Liver (tissue), 3 donors: ENCODE measurements around the gene ALG9.

Experiments used
- EGR1 ChIP-seq, 2 donors: IDR thresholded peaks; 2 replicates each; pipeline ENCODE4 v1.6.1; 2016 to 2018; ENCODE audit warnings: antibody characterized with exemption in 2 of 2, low read depth in 2 of 2
- FOXA1 ChIP-seq: IDR thresholded peaks from 2 replicates; pipeline ENCODE4 v1.6.1; 2016; ENCODE audit warnings: antibody characterized with exemption
- GABPA ChIP-seq, 2 donors: IDR thresholded peaks in 1 of 2; conservative IDR thresholded peaks in 1 of 2; 2 replicates each; pipeline ENCODE4 v1.6.1; 2016; ENCODE audit warnings: antibody characterized with exemption in 2 of 2, mild to moderate bottlenecking in 1 of 2, moderate library complexity in 1 of 2
- JUND ChIP-seq, 2 donors: IDR thresholded peaks; 2 replicates each; pipeline ENCODE4 v1.6.1; 2016; ENCODE audit warnings: antibody characterized with exemption in 2 of 2
- NR2F2 ChIP-seq: IDR thresholded peaks from 2 replicates; pipeline ENCODE4 v1.6.1; 2016; ENCODE audit warnings: antibody characterized with exemption
- YY1 ChIP-seq: IDR thresholded peaks from 2 replicates; pipeline ENCODE4 v1.6.1; 2016; ENCODE audit warnings: antibody characterized with exemption, mild to moderate bottlenecking
- TF ChIP-seq, protein P1 (sequence below): fragments of 150-350 bp; IDR thresholded peaks from 2 replicates; pipeline ENCODE4 v1.5.1; 2017; ENCODE audit warnings: improper control_type of control experiment, low read depth, low read length; ENCODE audit not compliant: missing input control
- TF ChIP-seq, protein P2 (sequence below): IDR thresholded peaks from 2 replicates; pipeline ENCODE4 v1.6.1; 2016; ENCODE audit warnings: antibody characterized with exemption, mild to moderate bottlenecking
- TF ChIP-seq, protein P3 (sequence below): IDR thresholded peaks from 2 replicates; pipeline ENCODE4 v1.6.1; 2016; ENCODE audit warnings: antibody characterized with exemption
- TF ChIP-seq, protein P4 (sequence below): IDR thresholded peaks from 2 replicates; pipeline ENCODE4 v1.6.1; 2016; ENCODE audit warnings: antibody characterized with exemption
- donor health status: healthy.
- donor health status: healthy.

DNA sequence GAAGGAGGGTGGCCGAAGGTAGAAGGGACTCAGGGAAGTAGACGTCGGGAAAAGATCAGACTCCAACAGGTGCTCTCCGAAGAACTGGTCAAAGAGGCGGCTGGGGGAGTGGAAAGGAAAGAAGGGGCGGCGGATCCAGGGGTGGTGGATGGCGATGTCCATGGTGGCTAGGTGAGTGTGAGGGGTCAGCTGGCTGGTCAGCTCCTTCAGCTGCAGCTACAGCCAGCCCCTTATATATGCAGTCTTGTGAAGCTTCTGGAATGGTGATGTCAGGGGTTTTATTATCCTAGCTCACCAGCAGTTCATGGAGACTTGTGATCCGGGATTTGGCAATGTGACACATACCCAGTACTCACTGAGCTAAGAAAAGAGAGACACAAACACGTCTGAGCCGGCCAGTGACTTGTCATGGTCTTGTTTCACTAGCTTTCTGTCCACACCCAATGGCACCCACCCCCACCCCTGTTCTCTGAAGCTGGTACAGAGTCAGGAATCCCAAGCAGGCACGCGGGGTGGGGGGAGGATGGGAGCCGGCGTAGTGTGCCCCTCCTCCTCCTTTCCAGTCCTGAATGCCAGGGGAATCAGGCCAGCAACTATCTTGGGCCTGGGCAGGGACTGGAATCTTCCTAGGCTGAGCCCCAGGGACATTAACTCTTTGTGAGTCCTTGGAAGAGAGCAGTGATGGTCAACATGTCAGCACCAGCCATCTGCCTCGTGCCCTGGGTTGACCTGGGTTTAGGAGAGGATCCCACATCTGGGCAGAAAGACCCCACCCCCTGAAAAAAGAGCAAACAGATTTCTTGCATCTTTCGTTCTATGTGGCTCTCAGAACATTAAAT is 40.4 kb upstream of the ALG9 start, which contains the start of gene CRYAB:
- TF ChIP-seq, protein P1, sequence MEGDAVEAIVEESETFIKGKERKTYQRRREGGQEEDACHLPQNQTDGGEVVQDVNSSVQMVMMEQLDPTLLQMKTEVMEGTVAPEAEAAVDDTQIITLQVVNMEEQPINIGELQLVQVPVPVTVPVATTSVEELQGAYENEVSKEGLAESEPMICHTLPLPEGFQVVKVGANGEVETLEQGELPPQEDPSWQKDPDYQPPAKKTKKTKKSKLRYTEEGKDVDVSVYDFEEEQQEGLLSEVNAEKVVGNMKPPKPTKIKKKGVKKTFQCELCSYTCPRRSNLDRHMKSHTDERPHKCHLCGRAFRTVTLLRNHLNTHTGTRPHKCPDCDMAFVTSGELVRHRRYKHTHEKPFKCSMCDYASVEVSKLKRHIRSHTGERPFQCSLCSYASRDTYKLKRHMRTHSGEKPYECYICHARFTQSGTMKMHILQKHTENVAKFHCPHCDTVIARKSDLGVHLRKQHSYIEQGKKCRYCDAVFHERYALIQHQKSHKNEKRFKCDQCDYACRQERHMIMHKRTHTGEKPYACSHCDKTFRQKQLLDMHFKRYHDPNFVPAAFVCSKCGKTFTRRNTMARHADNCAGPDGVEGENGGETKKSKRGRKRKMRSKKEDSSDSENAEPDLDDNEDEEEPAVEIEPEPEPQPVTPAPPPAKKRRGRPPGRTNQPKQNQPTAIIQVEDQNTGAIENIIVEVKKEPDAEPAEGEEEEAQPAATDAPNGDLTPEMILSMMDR: no peak
- TF ChIP-seq, protein P2, sequence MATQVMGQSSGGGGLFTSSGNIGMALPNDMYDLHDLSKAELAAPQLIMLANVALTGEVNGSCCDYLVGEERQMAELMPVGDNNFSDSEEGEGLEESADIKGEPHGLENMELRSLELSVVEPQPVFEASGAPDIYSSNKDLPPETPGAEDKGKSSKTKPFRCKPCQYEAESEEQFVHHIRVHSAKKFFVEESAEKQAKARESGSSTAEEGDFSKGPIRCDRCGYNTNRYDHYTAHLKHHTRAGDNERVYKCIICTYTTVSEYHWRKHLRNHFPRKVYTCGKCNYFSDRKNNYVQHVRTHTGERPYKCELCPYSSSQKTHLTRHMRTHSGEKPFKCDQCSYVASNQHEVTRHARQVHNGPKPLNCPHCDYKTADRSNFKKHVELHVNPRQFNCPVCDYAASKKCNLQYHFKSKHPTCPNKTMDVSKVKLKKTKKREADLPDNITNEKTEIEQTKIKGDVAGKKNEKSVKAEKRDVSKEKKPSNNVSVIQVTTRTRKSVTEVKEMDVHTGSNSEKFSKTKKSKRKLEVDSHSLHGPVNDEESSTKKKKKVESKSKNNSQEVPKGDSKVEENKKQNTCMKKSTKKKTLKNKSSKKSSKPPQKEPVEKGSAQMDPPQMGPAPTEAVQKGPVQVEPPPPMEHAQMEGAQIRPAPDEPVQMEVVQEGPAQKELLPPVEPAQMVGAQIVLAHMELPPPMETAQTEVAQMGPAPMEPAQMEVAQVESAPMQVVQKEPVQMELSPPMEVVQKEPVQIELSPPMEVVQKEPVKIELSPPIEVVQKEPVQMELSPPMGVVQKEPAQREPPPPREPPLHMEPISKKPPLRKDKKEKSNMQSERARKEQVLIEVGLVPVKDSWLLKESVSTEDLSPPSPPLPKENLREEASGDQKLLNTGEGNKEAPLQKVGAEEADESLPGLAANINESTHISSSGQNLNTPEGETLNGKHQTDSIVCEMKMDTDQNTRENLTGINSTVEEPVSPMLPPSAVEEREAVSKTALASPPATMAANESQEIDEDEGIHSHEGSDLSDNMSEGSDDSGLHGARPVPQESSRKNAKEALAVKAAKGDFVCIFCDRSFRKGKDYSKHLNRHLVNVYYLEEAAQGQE: no peak
- no peak for TF ChIP-seq EGR1 (IDR thresholded peaks at IDR 0.05; ENCODE audit: low read depth in 2 of 2)
- no peak for TF ChIP-seq GABPA (IDR thresholded peaks at IDR 0.05 in 1 of 2, conservative IDR thresholded peaks at IDR 0.05 in 1 of 2)
- TF ChIP-seq, protein P3, sequence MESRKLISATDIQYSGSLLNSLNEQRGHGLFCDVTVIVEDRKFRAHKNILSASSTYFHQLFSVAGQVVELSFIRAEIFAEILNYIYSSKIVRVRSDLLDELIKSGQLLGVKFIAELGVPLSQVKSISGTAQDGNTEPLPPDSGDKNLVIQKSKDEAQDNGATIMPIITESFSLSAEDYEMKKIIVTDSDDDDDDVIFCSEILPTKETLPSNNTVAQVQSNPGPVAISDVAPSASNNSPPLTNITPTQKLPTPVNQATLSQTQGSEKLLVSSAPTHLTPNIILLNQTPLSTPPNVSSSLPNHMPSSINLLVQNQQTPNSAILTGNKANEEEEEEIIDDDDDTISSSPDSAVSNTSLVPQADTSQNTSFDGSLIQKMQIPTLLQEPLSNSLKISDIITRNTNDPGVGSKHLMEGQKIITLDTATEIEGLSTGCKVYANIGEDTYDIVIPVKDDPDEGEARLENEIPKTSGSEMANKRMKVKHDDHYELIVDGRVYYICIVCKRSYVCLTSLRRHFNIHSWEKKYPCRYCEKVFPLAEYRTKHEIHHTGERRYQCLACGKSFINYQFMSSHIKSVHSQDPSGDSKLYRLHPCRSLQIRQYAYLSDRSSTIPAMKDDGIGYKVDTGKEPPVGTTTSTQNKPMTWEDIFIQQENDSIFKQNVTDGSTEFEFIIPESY: no peak
- no peak for TF ChIP-seq FOXA1
- TF ChIP-seq YY1: no peak
- TF ChIP-seq, protein P4, sequence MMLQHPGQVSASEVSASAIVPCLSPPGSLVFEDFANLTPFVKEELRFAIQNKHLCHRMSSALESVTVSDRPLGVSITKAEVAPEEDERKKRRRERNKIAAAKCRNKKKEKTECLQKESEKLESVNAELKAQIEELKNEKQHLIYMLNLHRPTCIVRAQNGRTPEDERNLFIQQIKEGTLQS: no peak
- no peak for TF ChIP-seq JUND (IDR thresholded peaks at IDR 0.05)
- no peak for TF ChIP-seq NR2F2
